HG02610 (cell line): ENCODE measurements around the gene COPA.

ENCODE experiments used
- ATAC-seq: cut with Tn5 transposase; IDR thresholded peaks from one replicate; pipeline ENCODE4 v1.9.1; 2021; ENCODE audit warnings: mild to moderate bottlenecking, moderate library complexity; ENCODE audit not compliant: unreplicated experiment

Gene COPA

DNA sequence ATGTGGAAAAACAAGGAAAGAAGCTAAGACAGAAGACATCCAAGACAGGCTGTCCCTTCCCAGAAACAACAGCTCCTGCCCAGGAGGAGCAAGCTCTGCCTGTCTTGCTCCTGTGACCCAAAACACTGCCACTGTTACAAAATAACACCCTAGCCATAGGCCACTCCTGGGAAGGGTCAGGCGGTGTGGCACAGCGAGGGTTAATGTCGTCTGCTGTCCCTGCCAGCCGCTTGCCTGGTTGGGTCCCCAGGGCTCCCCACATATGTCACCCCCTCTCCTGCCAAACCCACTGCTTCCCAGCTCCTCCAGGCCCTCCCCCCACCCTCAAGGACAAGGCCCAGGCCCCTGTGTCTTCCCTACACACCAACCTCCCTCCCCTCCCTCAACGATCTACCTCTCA, 20.0 kb upstream of the COPA start:
- no peak for ATAC-seq

- no peak for ATAC-seq
Observed at GRCh38 chr1:160362168-160362957, 19.3 kb upstream of the COPA start.

DNA sequence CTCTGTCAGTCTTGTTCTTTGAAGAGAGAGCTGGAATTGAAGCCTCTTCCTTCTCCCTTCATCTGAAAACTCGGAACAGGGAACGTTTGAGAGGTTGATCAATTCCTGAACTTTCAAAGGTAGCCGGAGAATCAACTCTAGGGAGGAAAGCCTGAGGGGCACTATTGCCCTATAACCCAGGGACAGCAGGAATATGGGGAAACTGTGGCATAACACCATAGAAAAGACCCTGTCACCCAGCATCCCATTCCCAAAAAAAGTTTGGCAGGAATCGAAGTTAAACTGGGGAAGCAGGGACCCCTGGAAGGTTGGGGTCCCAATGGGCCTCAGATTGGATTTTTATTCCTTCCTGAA, 18.7 kb upstream of the COPA start:
- no peak for ATAC-seq

DNA sequence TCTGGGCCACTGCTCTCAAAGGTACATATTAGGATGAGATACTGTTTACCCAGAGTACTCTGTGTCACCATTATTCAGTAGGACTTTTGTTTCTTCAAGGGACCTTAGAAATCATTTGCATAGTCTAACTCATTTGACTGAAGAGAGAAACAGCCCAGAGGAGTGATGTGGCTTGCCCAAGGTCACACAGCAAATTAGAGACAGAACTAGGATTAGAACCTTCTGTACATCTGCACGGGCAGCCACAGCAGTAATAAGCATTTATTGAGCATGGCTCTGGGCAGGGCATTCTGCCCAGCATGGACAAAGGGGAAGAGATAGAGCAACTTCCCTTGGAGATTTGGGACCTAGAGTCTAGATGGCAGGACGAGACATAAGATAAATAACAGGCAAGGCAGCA, 18.1 kb upstream of the COPA start:
- no peak for ATAC-seq

DNA sequence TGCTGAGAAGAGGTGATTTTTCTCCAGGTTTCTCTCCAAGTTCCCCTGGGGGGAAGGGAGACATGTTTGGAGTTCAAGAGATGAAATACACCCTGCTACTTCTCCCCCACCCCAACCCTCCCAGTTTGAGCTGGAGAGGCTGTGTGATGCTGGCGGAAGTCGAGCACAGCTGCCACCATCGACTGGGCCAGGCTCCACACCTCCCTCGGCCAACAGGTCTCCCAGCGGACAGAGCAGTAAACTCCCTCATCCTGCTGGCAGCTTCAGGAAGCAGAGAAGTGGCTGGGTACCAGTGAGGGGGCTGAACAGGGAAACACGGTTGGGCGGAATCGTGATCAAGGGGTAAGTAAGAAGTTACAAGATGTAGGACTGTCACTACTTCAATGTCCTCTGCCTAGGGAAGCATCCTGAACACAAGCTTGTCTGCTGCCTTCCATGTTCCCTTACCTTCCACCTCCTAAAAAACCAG, 17.2 kb upstream of the COPA start:
- ATAC-seq, result no peak

DNA sequence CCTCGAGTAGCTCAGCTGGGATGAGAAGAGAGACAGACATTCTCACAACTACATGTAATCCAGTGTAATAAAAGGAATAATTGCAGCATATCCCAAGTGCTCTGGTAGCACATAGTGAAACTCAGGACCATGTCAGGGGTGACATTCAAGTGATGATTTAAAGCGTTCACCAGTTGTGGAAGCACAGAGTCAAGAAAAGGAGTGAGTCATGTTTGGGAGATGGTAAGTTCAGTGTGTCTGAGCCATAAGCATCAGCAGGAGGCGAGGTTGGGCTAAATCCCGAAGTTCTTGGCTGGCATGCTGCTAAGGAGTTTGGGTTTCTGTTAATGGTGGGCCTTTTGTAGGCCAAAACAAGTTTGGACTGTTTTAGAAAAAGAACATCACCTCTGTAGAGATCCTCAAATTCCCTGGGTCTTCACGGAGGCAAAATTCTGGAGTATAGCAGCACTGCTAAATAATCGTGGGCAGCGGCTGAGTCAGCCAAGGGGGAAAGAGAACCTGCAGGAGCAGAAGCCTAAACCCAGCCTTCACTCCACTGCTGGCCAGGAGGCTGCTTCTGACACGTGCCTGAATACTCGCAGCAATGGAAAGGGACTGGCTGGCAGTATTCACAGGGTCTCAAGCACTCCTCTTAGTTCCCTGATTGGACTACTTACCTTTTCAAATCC, 16.6 kb upstream of the COPA start:
- ATAC-seq, result no peak

DNA sequence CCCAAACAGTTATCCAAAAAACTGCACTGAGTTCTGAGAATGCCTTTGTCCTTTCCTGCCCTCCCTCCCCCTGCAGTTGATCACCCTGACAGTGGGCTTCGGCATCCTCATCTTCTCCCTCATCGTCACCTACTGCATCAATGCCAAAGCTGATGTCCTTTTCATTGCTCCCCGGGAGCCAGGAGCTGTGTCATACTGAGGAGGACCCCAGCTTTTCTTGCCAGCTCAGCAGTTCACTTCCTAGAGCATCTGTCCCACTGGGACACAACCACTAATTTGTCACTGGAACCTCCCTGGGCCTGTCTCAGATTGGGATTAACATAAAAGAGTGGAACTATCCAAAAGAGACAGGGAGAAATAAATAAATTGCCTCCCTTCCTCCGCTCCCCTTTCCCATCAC, 15.0 kb upstream of the COPA start:
- ATAC-seq, result no peak

DNA sequence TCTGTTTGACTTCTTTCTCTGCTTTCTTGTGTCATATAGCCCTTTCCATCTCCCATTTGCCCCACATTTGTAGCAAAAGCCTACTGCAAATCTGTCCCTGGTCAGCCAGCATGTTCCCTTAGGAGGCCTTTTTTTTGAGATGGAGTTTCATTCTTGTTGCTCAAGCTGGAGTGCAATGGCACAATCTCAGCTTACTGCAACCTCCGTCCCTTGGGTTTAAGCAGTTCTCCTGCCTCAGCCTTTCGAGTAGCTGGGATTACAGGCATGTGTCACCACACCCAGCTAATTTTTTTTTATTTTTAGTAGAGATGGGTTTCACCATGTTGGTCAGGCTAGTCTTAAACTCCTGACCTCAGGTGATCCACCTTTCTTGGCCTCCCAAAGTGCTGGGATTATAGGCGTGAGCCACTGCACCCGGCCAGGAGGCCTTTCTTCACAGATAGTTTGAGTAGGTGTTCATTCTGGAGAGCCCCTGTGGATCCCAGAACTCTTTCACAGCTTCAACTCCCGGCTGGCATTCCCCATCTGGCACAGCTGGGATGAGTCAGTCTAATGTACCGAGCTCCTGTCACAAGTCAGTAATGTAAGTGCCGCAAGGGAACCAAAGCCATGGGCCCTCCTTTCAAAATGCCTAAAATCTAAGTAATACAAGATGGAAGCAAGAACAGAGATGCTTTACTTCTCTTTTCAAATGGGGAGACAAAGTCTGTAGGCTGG, 14.4 kb upstream of the COPA start:
- ATAC-seq, result no peak

- ATAC-seq, result no peak
Observed at GRCh38 chr1:160354388-160354985, 11.4 kb upstream of the COPA start.

- no peak for ATAC-seq
Observed at GRCh38 chr1:160353223-160353622, 10.2 kb upstream of the COPA start.

DNA sequence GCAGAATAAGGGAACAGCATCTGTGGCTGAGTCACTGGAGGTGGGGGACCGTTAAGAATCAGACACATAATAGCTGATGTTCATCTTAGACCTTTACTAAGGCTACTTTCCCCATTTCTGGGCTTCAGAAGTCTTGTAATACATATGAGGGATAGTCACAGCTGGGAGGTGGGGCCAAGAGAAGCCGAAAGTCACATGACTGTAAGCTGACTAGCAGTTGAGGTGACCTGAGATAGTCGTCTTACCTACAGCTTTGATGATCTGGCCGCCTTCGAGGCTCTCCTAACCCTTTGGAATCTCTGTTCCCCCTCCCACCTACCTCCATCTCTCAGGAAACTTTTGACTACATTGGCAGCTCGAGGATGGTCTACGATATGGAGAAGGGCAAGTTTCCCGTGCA, 9.5 kb upstream of the COPA start:
- no peak for ATAC-seq

GRCh38 chr1:160351629-160352028, 8.6 kb upstream of the COPA start:
- no peak for ATAC-seq

DNA sequence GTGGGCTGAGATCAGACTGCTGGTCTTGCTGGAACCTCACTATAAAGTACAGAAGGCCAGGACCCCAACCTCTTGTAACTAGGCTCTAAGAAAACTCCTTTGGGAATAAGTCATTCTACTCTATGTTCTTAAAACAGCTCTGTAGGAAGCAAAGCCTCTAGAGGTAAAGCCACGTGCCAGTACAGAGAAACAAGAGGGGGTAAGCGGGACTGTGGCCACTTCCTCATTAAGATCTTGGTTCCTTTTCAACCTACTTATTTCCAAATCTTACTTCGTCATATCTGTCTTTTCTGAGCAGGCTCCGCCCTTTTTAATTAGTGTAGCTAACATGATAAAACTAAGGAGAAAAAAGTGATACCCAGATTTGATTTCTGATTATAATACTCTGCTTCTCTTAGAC, 3.9 kb upstream of the COPA start:
- ATAC-seq, result peak; percentile 30

DNA sequence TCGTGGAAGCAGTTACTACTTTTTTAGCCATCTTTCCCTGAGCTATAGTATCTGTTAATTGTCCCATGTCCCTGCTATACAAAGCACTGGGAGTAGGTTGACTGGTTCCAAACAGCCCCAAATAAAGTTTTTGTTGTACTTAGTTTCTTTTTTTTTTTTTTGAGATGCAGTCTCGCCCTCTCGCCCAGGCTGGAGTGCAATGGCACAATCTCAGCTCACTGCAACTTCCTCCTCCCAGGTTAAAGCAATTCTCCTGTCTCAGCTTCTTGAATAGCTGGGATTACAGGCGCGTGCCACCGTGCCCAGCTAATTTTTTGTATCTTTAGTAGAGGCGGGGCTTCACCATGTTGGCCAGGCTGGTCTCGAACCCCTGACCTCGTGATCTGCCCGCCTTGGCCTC, 3.4 kb upstream of the COPA start:
- no peak for ATAC-seq

DNA sequence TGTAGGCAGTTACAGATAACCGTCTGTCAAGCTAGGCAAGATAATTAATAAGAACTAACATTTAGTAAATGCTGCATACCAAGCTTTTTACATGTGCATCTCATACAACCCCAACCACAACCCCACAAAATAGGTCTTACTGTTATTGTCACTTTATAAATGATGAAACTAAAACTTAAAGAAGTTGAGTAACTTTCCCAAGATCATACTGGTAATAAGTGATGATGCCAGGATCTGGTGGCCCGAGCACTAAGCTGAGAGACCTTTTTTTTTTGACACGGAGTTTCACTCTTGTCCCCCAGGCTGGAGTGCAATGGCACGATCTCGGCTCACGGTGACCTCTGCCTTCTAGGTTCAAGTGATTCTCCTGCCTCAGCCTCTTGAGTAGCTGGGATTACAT, 1.9 kb upstream of the COPA start:
- no peak for ATAC-seq

GRCh38 chr1:160344241-160344640, 1.2 kb upstream of the COPA start:
- no peak for ATAC-seq

GRCh38 chr1:160342526-160342925, 524 bp downstream of the COPA start:
- no peak for ATAC-seq

DNA sequence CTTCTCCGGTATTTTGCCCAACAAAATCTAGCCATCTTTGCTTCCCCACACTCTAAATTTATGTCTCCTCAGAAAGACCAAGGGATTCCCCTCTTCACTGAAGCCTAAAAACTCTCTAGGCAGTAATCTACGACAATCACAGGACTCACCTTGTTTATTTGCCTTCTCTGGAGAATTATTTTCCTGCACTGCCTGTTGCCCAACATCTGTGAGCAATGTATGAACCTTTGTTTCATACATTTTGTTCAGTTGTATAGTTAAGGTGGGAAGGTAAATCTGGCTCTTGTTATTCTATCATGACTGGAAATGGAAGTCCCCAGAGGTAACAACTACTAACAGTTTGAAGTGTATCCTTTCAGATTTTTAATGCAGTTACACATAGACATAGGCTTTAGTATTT, 2.2 kb downstream of the COPA start:
- no peak for ATAC-seq

GRCh38 chr1:160340146-160340545, 2.9 kb downstream of the COPA start:
- no peak for ATAC-seq

DNA sequence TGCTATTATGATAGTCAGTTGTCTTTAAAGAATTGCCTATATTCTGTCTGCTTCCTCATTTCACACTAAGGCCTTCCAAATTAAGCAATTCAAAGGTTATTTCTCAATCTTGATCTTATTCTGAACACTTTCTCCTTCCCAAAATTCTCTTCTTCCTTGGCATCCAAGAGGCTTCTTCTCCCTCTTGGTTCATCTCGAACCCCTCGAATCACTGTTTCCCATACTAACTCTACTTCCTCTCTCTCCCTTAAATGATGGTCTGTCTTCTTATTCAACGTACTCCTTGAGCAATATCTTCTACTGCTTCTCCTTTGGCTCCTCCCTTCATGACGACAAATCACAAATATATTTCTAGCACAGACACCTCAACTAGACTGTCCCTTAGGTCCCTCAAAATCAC, 4.5 kb downstream of the COPA start:
- ATAC-seq, result no peak

DNA sequence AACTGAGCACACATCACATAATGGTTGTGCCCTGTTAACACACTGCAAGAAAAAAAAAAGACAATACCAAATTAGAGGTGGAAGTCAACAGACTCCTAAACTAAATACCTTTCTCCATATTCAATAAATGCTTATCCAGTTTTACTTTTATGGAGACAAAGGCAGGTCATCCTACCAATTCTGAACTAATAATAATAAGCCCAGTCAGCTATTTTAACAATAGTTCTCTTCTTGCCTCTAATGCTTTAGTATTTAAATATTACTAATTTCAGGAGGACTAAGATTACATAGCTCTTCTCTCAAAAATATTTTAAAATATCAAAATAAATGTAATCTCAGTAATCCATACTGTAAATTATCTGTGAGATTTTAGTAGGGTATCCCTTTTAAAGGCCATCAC, 10.5 kb downstream of the COPA start:
- no peak for ATAC-seq

- no peak for ATAC-seq
Observed at GRCh38 chr1:160330119-160330518, 12.9 kb downstream of the COPA start.
